Endodermal cell (in vitro differentiated cells): ENCODE measurements around the gene RAP1GAP2. TPM values are rescaled to one million over a fixed set of nuclear protein-coding genes. Genes with fewer than 3 reads are reported as not detected.
A peak's percentile ranks its signal among the peaks of the same experiment; 100 is the strongest.

Experiments used
- DNase-seq: peaks from one replicate; pipeline ENCODE4 v3.0.0-alpha.2; 2017
- H3K27ac ChIP-seq: 2 replicates; pipeline ENCODE4 v1.5.1; 2013; ENCODE audit warnings: mild to moderate bottlenecking, low read depth, low read length, moderate library complexity
- H3K27me3 ChIP-seq: 2 replicates; pipeline ENCODE4 v1.6.1; 2013; ENCODE audit warnings: mild to moderate bottlenecking, low read length, moderate library complexity; ENCODE audit not compliant: insufficient read depth, control insufficient read depth, poor library complexity, severe bottlenecking
- H3K36me3 ChIP-seq: 2 replicates; pipeline ENCODE4 v1.7.0; 2013; ENCODE audit warnings: mild to moderate bottlenecking, low read length, moderate library complexity; ENCODE audit not compliant: control insufficient read depth, insufficient read depth
- H3K4me1 ChIP-seq: one replicate; pipeline ENCODE4 v1.7.0; 2013; ENCODE audit warnings: low read length; ENCODE audit not compliant: control insufficient read depth, insufficient read depth
- H3K4me3 ChIP-seq: 2 replicates; pipeline ENCODE4 v1.5.1; 2013; ENCODE audit warnings: mild to moderate bottlenecking, low read length, moderate library complexity
- H3K9ac ChIP-seq: 2 replicates; pipeline ENCODE4 v1.6.1; 2013; ENCODE audit warnings: mild to moderate bottlenecking, low read length, moderate library complexity; ENCODE audit not compliant: poor library complexity, severe bottlenecking; ENCODE audit errors: extremely low read depth
- H3K9me3 ChIP-seq: 2 replicates; pipeline ENCODE4 v1.6.1; 2013; ENCODE audit warnings: mild to moderate bottlenecking, low read length, moderate library complexity; ENCODE audit not compliant: control insufficient read depth
- H3K27ac Mint-ChIP-seq: 2 replicates; pipeline ENCODE4 v1.8.0; 2020; ENCODE audit warnings: mixed read lengths
- H3K27me3 Mint-ChIP-seq: 2 replicates; pipeline ENCODE4 v1.8.0; 2021; ENCODE audit warnings: mild to moderate bottlenecking, mixed read lengths; ENCODE audit not compliant: insufficient read depth
- H3K36me3 Mint-ChIP-seq: 2 replicates; pipeline ENCODE4 v1.8.0; 2020; ENCODE audit warnings: low read depth, mixed read lengths
- H3K4me1 Mint-ChIP-seq: 2 replicates; pipeline ENCODE4 v1.8.0; 2020; ENCODE audit warnings: mixed read lengths
- H3K4me3 Mint-ChIP-seq: 2 replicates; pipeline ENCODE4 v1.8.0; 2020; ENCODE audit warnings: mild to moderate bottlenecking, moderate library complexity, mixed read lengths
- H3K9me3 Mint-ChIP-seq: 2 replicates; pipeline ENCODE4 v1.8.0; 2020; ENCODE audit warnings: mild to moderate bottlenecking, mixed read lengths
- CTCF ChIP-seq: fragments of 200-600 bp; sonication (generic); conservative IDR thresholded peaks from 2 replicates; pipeline ENCODE4 v1.5.0; 2021; ENCODE audit warnings: antibody characterized with exemption, mild to moderate bottlenecking
- WGBS, 2 experiments: methylation state at CpG; one replicate each; pipeline versions ENCODE4 v1.1.5 to v1.1.7; 2013; ENCODE audit warnings: missing lambda C conversion rate in 2 of 2, mixed read lengths in 1 of 2; ENCODE audit not compliant: insufficient coverage in 1 of 2, insufficient read length in 1 of 2; 5-methylcytosine and 5-hydroxymethylcytosine counted together
- total RNA-seq, 2 donors: library from RNA; stranded (reverse); fragmentation: NEBNext Ultra II Directional in 1 of 2; extraction: Animal tissue kit (Norgen Biotek cat#: 25700) in 1 of 2; gene quantifications; 2 replicates in 1 of 2; 3 replicates in 1 of 2; pipeline ENCODE4 v1.2.1, GENCODE V29; 2021

Gene RAP1GAP2
- total RNA-seq, 2 donors from 2014 or later = 18.0 to 44.3 TPM

DNA sequence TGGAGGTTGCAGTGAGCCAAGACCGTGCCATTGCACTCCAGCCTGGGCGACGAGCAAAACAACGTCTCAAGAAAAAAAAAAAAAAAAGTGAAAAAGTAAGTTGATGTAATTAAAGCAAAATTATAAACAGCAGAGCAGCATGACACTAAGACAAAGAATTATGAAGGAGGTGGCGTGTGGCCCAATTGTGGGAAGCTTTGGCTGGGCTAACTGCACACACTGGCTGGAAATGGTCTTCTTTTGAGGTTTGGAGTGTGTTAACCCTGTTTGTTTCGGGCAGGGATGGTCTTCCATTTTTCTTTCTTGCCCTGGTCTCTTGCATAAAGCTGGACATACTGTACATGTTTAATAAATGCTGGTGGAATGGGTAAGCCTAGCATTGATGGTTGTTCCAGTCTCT is 54.8 kb downstream of the RAP1GAP2 start:
- Mint-ChIP-seq H3K27ac (no peak overlapping the region), H3K9me3 (no peaks in the 10 kb centered on the region), H3K4me3 (no peak overlapping the region), H3K36me3 (no peaks in the 10 kb centered on the region), H3K4me1 (peaks cover 19% of the 10 kb centered on the region), H3K27me3 (peaks cover 17% of the 10 kb centered on the region)
- 78 to 82% methylated on average over 5 to 6 of the region's 6 CpGs for WGBS, 2 experiments
- H3K4me3 ChIP-seq = no peak overlapping the region
- peaks cover 23% of the 10 kb centered on the region for H3K27me3 ChIP-seq
- H3K36me3 ChIP-seq = no peaks in the 10 kb centered on the region
- no peak overlapping the region for H3K27ac ChIP-seq
- no peaks in the 10 kb centered on the region for H3K9me3 ChIP-seq
- H3K4me1 ChIP-seq = no peaks in the 10 kb centered on the region
- TF ChIP-seq CTCF = no peak
- H3K9ac ChIP-seq = no peak overlapping the region
- DNase-seq = no peak

GRCh38 chr17:2851615-2852014 is 55.4 kb downstream of the RAP1GAP2 start:
- Mint-ChIP-seq H3K4me1 (peaks cover 23% of the 10 kb centered on the region), H3K36me3 (no peaks in the 10 kb centered on the region), H3K27me3 (peaks cover 17% of the 10 kb centered on the region), H3K9me3 (no peaks in the 10 kb centered on the region), H3K4me3 (no peak overlapping the region), H3K27ac (no peak overlapping the region)
- H3K9me3 ChIP-seq = no peaks in the 10 kb centered on the region
- 92 to 93% methylated on average over 3 to 4 of the region's 4 CpGs for WGBS, 2 experiments
- H3K36me3 ChIP-seq = no peaks in the 10 kb centered on the region
- no peak for TF ChIP-seq CTCF
- H3K27ac ChIP-seq = no peak overlapping the region
- H3K27me3 ChIP-seq = peaks cover 23% of the 10 kb centered on the region
- DNase-seq = no peak
- H3K4me1 ChIP-seq = no peaks in the 10 kb centered on the region
- H3K9ac ChIP-seq = no peak overlapping the region
- no peak overlapping the region for H3K4me3 ChIP-seq

DNA sequence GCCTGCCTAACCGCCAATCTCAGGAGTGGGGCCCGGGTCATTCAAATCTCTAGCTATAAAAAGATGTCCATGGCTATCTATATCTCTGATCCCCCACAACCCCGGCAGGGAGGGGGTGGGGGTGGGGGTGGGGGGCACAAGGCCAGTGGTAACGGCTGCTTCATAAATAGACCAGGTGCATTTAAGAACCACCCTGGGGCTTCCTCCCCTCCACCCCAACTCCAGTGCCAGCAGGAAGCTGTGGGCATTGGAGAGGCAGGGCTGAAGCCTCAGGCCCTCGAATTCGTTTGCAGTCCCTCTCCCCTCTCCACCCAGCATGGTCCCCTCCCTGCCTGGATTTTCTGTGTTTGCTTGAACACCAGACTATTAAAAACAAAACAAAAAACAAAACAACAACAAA is 56.0 kb downstream of the RAP1GAP2 start:
- Mint-ChIP-seq H3K36me3 (no peaks in the 10 kb centered on the region), H3K4me1 (peaks cover 29% of the 10 kb centered on the region), H3K9me3 (no peaks in the 10 kb centered on the region), H3K4me3 (peak overlapping the region; percentile 74), H3K27me3 (peaks cover 17% of the 10 kb centered on the region), H3K27ac (no peak overlapping the region)
- Histone ChIP-seq H3K9ac (no peak overlapping the region), H3K27ac (no peak overlapping the region), H3K36me3 (no peaks in the 10 kb centered on the region), H3K4me3 (no peak overlapping the region), H3K4me1 (peaks cover 1% of the 10 kb centered on the region), H3K27me3 (peaks cover 23% of the 10 kb centered on the region), H3K9me3 (no peaks in the 10 kb centered on the region)
- DNase-seq = no peak
- WGBS, 2 experiments = 51 to 57% methylated on average over 3 to 4 of the region's 6 CpGs
- TF ChIP-seq CTCF = no peak
